Osteocyte (in vitro differentiated cells): Measurements from ENCODE around the gene ABCG4. TPM values are rescaled to one million over a fixed set of nuclear protein-coding genes. Genes with fewer than 3 reads are reported as not detected.

Experiments used
- DNase-seq: peaks from one replicate; pipeline ENCODE4 v3.0.0; 2021; ENCODE audit warnings: mixed read lengths; ENCODE audit not compliant: unreplicated experiment; ENCODE audit errors: extremely low spot score
- H3K27ac Mint-ChIP-seq: one replicate; pipeline ENCODE4 v1.8.0; 2021; ENCODE audit warnings: mild to moderate bottlenecking, mixed read lengths; ENCODE audit not compliant: unreplicated experiment
- H3K27me3 Mint-ChIP-seq: one replicate; pipeline ENCODE4 v1.8.0; 2021; ENCODE audit warnings: mixed read lengths; ENCODE audit not compliant: unreplicated experiment
- H3K36me3 Mint-ChIP-seq: one replicate; pipeline ENCODE4 v1.8.0; 2021; ENCODE audit warnings: mixed read lengths; ENCODE audit not compliant: unreplicated experiment
- H3K4me1 Mint-ChIP-seq: one replicate; pipeline ENCODE4 v1.8.0; 2021; ENCODE audit warnings: mixed read lengths; ENCODE audit not compliant: unreplicated experiment
- H3K4me3 Mint-ChIP-seq: one replicate; pipeline ENCODE4 v1.8.0; 2021; ENCODE audit warnings: mild to moderate bottlenecking, moderate library complexity, mixed read lengths; ENCODE audit not compliant: unreplicated experiment
- H3K9me3 Mint-ChIP-seq: one replicate; pipeline ENCODE4 v1.8.0; 2021; ENCODE audit warnings: mixed read lengths; ENCODE audit not compliant: unreplicated experiment
- CTCF ChIP-seq: fragments of 200-600 bp; sonication (generic); IDR thresholded peaks from 2 replicates; pipeline ENCODE4 v1.5.0; 2021; ENCODE audit warnings: antibody characterized with exemption, mild to moderate bottlenecking, moderate library complexity
- total RNA-seq: library from RNA; stranded (reverse); gene quantifications from 2 replicates; pipeline ENCODE4 v1.2.1, GENCODE V29; 2021

Gene ABCG4
- total RNA-seq, 1 donor from 2014 or later = 0.75 TPM

GRCh38 chr11:119206511-119207414 is 57.9 kb downstream of the ABCG4 start:
- H3K27ac Mint-ChIP-seq = peak overlapping the region; percentile 89
- no peaks in the 10 kb centered on the region for H3K36me3 Mint-ChIP-seq
- TF ChIP-seq CTCF = no peak
- H3K4me3 Mint-ChIP-seq = peak overlapping the region; percentile 94
- H3K27me3 Mint-ChIP-seq = no peaks in the 10 kb centered on the region
- H3K4me1 Mint-ChIP-seq = peaks cover 26% of the 10 kb centered on the region
- no peaks in the 10 kb centered on the region for H3K9me3 Mint-ChIP-seq
- DNase-seq = no peak

DNA sequence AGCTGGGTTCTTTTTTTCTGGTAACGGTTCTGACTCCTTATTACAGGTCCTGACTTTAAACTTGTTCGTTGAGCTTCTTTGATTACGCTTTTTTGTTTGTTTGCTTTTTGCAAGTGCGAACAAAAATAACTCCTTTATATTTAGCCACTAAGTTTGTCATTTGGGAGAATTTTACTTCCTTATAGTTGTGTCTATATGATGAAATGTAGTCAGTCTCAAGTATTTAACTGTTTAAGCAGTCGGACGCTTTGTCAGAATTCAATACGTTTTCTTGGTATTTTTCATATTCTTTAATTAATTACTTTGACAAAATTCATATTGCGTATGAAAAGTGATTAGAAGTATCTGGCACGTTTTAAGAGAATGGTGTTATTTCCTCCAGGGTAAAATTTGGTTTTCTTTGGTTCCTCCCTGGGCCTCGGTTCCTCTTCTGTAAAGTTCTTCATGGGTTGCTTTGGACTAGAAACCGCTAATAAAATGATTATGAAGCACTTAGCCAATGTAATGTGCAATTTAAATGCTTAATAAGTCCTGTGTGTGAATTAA is 58.6 kb downstream of the ABCG4 start:
- H3K9me3 Mint-ChIP-seq = no peaks in the 10 kb centered on the region
- H3K4me1 Mint-ChIP-seq = peaks cover 26% of the 10 kb centered on the region
- no peaks in the 10 kb centered on the region for H3K36me3 Mint-ChIP-seq
- no peak for DNase-seq
- TF ChIP-seq CTCF = no peak
- H3K27ac Mint-ChIP-seq = peak overlapping the region; percentile 89
- H3K4me3 Mint-ChIP-seq = peak overlapping the region; percentile 94
- H3K27me3 Mint-ChIP-seq = no peaks in the 10 kb centered on the region

GRCh38 chr11:119209186-119209585 is 60.3 kb downstream of the ABCG4 start:
- H3K9me3 Mint-ChIP-seq = no peaks in the 10 kb centered on the region
- no peak overlapping the region for H3K4me3 Mint-ChIP-seq
- TF ChIP-seq CTCF = no peak
- H3K27ac Mint-ChIP-seq = peak overlapping the region; percentile 60
- H3K4me1 Mint-ChIP-seq = peaks cover 30% of the 10 kb centered on the region
- H3K36me3 Mint-ChIP-seq = no peaks in the 10 kb centered on the region
- no peaks in the 10 kb centered on the region for H3K27me3 Mint-ChIP-seq
- DNase-seq = no peak

DNA sequence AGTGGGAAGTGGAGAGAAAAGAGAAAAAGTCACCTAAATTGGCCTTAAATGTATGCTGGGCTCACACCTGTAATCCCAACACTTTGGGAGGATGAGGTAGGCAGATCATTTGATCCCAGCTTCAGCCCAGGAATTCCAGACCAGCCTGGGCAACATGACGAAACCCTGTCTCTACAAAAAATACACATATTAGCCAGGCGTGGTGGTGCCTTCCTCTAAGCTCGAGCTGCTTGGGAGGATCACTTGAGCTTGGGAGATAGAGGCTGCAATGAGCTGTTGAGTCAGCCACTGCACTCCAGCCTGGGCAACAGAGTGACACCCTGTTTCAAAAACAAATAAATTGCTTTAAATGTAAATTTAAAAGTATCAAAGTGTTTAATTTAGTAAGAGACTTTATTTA is 61.2 kb downstream of the ABCG4 start:
- Mint-ChIP-seq H3K27ac (no peak overlapping the region), H3K9me3 (no peaks in the 10 kb centered on the region), H3K27me3 (no peaks in the 10 kb centered on the region), H3K4me1 (peaks cover 28% of the 10 kb centered on the region), H3K36me3 (no peaks in the 10 kb centered on the region), H3K4me3 (no peak overlapping the region)
- DNase-seq = no peak
- TF ChIP-seq CTCF = no peak

Other genes with a start within 250 kb of the ABCG4 start
- gene BCL9L, start 223.1 kb upstream of the ABCG4 start, total RNA-seq = 115 and 122 TPM in 2 replicates
- 0.42 and 0.86 TPM in 2 replicates for gene UPK2, start 192.8 kb upstream of the ABCG4 start, total RNA-seq
- not detected in 2 replicates for gene FOXR1, start 177.3 kb upstream of the ABCG4 start, total RNA-seq
- 31.6 and 32.7 TPM in 2 replicates for gene CENATAC, start 150.9 kb upstream of the ABCG4 start, total RNA-seq
- 933 and 949 TPM in 2 replicates for gene RPS25, start 130.7 kb upstream of the ABCG4 start, total RNA-seq
- 71.4 and 75.3 TPM in 2 replicates for gene TRAPPC4, start 130.3 kb upstream of the ABCG4 start, total RNA-seq
- 15.6 and 16.3 TPM in 2 replicates for gene SLC37A4, start 118.2 kb upstream of the ABCG4 start, total RNA-seq
- gene HYOU1, start 91.8 kb upstream of the ABCG4 start, total RNA-seq = 168 TPM in 2 replicates
- gene VPS11, start 81.2 kb upstream of the ABCG4 start, total RNA-seq = 42.6 and 45.9 TPM in 2 replicates
- 15.7 and 18.6 TPM in 2 replicates for gene HMBS, start 64.2 kb upstream of the ABCG4 start, total RNA-seq
- gene DPAGT1, start 47.2 kb upstream of the ABCG4 start, total RNA-seq = 44.4 and 45.2 TPM in 2 replicates
- 10.9 and 11.7 TPM in 2 replicates for gene C2CD2L, start 41.7 kb upstream of the ABCG4 start, total RNA-seq
- gene HINFP, start 27.5 kb upstream of the ABCG4 start, total RNA-seq = 26.1 and 27.6 TPM in 2 replicates
- 8.9 and 10.0 TPM in 2 replicates for gene NLRX1, start 19.7 kb downstream of the ABCG4 start, total RNA-seq
- gene NHERF4, start 36.4 kb downstream of the ABCG4 start, total RNA-seq = not detected in 2 replicates
- 20.8 and 21.7 TPM in 2 replicates for gene CBL, start 57.3 kb downstream of the ABCG4 start, total RNA-seq
- 74.8 and 74.9 TPM in 2 replicates for gene MCAM, start 168.1 kb downstream of the ABCG4 start, total RNA-seq
- gene RNF26, start 185.5 kb downstream of the ABCG4 start, total RNA-seq = 28.9 and 30.2 TPM in 2 replicates
- 8.4 and 9.3 TPM in 2 replicates for gene C1QTNF5, start 191.8 kb downstream of the ABCG4 start, total RNA-seq
- gene MFRP, start 197.7 kb downstream of the ABCG4 start, total RNA-seq = not detected in 2 replicates
- gene USP2, start 232.6 kb downstream of the ABCG4 start, total RNA-seq = 0.11 and 0.24 TPM in 2 replicates